NCI-H2227 (cell line): ENCODE results near the gene DENND1C.
"Not testable (repeated sequence)": the region's sequence is repeated elsewhere in the genome, so short reads cannot be mapped to it uniquely, and the experiment has no call there.

ENCODE experiments used
- DNase-seq: peaks from one replicate; lab custom pipeline; 2025; ENCODE audit not compliant: unreplicated experiment; lab: John Stamatoyannopoulos, UW

The DENND1C gene

GRCh38 chr19:6457958-6458694, 23.5 kb downstream of the DENND1C start:
- DNase-seq, result no peak

- DNase-seq, result no peak
Observed at GRCh38 chr19:6455924-6456323, 25.7 kb downstream of the DENND1C start.

GRCh38 chr19:6453951-6454565, 27.5 kb downstream of the DENND1C start:
- DNase-seq, result no peak

GRCh38 chr19:6452899-6453298, 28.7 kb downstream of the DENND1C start:
- DNase-seq, result no peak

- no peak for DNase-seq
Observed at GRCh38 chr19:6452223-6452614, 29.4 kb downstream of the DENND1C start.

- no peak for DNase-seq
Observed at GRCh38 chr19:6451583-6452222, 29.9 kb downstream of the DENND1C start.

- DNase-seq, result no peak
Observed at GRCh38 chr19:6450166-6450565, 31.4 kb downstream of the DENND1C start.

- no peak for DNase-seq
Observed at GRCh38 chr19:6448045-6448444, 33.5 kb downstream of the DENND1C start.

GRCh38 chr19:6446452-6446851, 35.1 kb downstream of the DENND1C start:
- DNase-seq, result no peak

- no peak for DNase-seq
Observed at GRCh38 chr19:6443986-6444385, 37.6 kb downstream of the DENND1C start.

GRCh38 chr19:6442087-6442688, 39.4 kb downstream of the DENND1C start:
- DNase-seq, result no peak

GRCh38 chr19:6440905-6441304, 40.7 kb downstream of the DENND1C start:
- DNase-seq, result no peak

- no peak for DNase-seq
Observed at GRCh38 chr19:6439743-6440142, 41.8 kb downstream of the DENND1C start.

GRCh38 chr19:6433663-6434062, 47.9 kb downstream of the DENND1C start, which contains the start of gene SLC25A41:
Gene SLC25A41 (minus strand): TSS chr19:6433763. CDS start chr19:6433693, 70 bp downstream.
- DNase-seq, result no peak

GRCh38 chr19:6433165-6433564, 48.4 kb downstream of the DENND1C start:
- DNase-seq, result no peak

GRCh38 chr19:6431891-6432290, 49.7 kb downstream of the DENND1C start:
- no peak for DNase-seq

- DNase-seq, result no peak
Observed at GRCh38 chr19:6429419-6430221, 52.0 kb downstream of the DENND1C start.

- not testable (repeated sequence) for DNase-seq
Observed at GRCh38 chr19:6428692-6429418, 52.7 kb downstream of the DENND1C start.

- DNase-seq, result no peak
Observed at GRCh38 chr19:6427131-6427530, 54.5 kb downstream of the DENND1C start.
